ENCODE measurements around the gene CEP192.
A peak's percentile ranks its signal among the peaks of the same experiment; 100 is the strongest.
"Not testable (repeated sequence)": the region's sequence is repeated elsewhere in the genome, so short reads cannot be mapped to it uniquely, and the experiment has no call there.

The CEP192 gene

DNA sequence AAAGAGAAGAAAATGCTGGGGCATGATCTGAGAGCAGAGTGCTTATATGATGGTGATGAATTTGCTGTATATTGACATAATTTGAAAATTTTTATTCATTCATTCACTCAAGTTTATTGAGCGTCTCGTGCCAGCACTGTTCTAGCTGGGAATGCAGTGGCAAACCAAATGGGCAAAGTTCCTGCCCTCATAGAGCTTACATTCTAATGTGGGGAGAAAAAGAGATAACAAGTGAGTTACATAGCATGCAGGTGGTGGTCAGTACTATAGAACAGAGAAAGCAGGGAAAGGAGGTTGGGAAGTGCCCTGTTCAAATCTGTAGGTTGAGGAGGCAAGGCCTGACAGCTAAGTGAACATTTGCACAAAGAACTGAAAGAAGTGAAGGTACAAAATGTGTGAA lies 4.3 kb downstream of the CEP192 start:
- no peak for DNase-seq

DNA sequence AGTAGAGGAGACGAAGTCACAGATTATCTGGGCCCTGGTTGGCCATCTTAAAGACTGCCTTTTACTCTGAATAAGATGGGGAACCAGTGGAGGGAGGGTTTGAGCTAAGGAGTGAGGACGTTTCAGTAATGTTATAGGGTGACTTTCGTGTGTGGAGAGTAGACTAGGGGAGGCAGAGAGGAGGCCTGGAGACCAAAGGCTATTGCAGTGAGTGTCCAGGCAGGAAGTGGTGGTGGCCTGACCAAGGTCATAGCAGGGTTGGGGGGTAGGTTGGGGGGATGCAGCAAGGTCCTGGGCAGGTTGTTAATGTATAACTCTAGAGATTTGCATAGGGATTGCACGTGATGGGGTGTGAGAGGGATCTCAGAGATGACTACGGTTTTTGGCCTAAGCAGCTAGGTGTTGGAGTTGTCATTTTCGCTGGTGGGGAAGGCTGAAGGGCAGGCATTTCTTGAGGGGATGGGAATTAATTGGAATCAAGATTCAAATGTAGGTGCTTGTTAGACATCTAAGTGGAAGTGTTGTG lies 4.9 kb downstream of the CEP192 start:
- DNase-seq: no peak

- no peak for DNase-seq
These were observed 5.6 kb downstream of the CEP192 start for GRCh38 chr18:12996661-12997292.

- not testable (repeated sequence) for DNase-seq
These were observed 6.2 kb downstream of the CEP192 start for GRCh38 chr18:12997330-12997729.

DNA sequence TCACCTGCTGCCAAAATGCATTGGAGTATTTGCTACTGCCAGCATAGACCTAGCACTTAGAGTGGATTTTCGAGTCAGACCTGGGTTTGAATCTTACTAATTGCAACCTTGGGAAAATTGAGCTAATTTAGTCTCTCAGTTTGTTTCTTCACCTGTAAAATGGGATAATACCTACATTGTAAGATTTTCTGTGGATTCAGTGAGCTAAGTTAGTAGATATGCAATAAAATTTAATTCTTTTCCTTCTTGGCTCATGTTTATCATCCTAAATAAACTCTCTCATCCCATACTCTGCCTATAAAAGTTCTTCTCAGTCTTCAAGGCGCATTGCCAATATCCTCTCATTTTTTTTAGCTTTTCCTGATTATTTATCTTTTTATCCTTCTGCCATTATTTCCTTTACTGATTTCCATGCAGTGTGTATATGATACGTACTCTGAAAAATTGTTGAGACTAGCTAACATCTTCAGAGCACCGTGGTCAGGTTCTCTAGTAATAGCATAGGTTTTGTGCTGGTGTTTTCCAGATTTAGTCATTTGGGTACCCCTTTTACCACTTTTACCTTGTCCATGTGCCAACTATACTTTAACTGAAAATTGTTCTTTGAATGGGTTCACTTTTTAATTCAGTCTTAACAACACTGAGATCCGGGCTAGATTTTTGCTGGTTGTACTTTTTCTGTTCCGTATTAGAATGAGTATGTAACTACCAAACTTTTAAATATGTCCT lies 7.3 kb downstream of the CEP192 start:
- no peak for DNase-seq

- DNase-seq: peak in 1 of 2 experiments; percentile 1
These were observed 12.3 kb downstream of the CEP192 start for GRCh38 chr18:13003466-13003896.

DNA sequence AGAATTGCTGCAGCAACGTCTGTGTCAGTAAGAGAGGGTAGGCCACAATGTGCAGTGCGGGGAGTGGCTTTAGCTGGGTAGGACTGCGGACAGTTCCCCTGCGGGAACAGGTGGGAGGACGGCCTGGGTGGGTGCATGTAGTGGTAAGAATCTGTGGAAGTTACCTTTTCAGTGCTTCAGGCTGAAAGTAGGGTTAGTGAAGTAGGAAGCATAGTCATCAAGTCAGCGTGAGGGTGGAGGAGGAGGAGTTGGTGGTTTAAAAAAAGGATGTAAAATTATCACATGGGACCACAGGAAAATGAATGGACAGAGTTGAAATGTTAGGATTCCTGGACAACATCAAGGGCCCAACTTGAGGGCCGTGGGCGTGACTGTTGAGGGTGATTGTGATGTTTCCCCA lies 13.2 kb downstream of the CEP192 start:
- DNase-seq: no peak

GRCh38 chr18:13005289-13005688 lies 14.1 kb downstream of the CEP192 start:
- DNase-seq: no peak

GRCh38 chr18:13006531-13007247 lies 15.5 kb downstream of the CEP192 start:
- DNase-seq: no peak

- DNase-seq: no peak
These were observed 16.0 kb downstream of the CEP192 start for GRCh38 chr18:13007248-13007560.

- DNase-seq: no peak
These were observed 20.6 kb downstream of the CEP192 start for GRCh38 chr18:13011719-13012118.

DNA sequence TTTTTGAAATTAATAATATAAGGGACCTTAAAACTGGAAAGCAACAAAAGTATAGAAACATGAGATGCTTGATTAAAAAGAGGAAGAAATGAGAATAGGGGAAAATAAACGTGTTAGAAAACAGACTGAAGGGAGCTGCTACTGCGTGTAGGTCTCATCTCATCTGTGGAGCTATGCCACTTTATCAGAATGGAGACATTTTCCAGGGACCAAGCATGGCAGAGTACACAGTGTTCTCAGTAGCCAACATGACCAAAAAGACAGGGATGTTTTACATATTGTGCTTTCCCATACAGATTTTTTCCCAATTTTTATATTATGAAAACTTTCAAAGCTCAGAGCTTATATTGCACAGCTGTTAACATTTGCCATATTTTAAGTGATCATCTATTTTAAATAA lies 23.1 kb downstream of the CEP192 start:
- DNase-seq: no peak

DNA sequence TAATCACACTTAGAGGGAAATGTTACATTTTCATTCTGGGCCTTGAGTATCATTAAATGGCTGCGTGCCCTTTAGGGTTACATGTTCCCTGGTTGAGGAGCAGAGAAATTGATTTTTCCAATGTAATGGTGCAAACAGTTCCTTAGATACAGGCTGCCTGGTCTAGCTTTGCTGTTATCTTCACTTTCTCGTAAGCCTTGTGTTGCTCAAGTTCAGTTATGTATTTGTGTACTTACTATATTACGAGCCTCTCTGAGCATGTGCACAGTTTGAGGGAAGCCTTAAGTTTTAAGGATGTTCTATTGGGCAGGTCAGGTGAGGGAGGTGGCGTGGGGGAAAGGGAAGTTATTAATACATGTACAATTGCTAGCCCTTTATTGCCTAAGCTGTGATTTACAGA lies 23.7 kb downstream of the CEP192 start:
- no peak for DNase-seq

DNA sequence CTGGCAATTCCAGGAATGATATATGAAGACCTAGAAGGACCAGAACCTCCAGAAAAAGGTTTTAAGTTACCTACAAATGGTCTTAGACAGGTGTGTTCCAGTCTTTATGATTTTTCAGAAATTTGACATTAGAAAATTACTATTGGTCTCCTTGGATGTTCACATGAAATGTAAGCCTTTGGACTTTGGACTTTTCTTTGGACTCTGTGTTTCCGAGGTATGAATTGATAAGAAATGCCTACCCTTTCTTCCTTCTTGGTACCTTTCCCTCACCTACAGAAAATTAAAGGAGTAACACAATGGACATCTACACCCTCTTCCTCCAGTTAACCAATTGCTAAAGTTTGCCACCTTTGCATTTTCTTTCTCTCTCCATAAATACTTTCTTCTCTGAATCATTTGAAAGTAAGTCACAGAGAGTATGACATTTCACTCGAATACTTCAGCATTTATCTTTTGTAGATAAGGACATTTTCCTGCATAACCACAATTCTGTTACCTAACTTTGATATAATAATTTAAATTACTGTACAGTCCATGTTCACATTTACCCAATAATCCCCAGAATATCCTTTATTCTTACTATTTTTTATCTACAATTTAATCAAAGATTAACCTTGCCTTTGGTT lies 26.2 kb downstream of the CEP192 start:
- DNase-seq: no peak

DNA sequence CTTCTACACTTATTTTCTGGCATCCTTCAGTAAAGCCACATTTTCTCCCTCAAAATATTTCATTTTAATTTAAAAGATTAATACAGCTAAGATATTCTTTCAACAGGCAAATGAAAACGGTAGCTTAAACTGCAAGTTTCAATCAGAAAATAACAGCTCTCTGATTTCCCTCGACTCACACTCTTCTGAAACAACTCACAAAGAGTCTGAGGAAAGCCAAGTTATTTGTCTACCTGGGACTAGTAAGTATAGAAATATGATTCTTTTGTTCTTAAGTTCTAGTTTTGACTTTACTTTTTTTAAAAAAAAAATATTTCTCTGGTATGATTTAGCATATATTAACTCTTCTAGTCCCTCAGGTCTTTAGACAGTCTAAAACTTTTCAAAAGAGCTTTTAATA lies 27.2 kb downstream of the CEP192 start:
- no peak for DNase-seq

GRCh38 chr18:13019301-13019700 lies 28.1 kb downstream of the CEP192 start:
- DNase-seq: no peak

DNA sequence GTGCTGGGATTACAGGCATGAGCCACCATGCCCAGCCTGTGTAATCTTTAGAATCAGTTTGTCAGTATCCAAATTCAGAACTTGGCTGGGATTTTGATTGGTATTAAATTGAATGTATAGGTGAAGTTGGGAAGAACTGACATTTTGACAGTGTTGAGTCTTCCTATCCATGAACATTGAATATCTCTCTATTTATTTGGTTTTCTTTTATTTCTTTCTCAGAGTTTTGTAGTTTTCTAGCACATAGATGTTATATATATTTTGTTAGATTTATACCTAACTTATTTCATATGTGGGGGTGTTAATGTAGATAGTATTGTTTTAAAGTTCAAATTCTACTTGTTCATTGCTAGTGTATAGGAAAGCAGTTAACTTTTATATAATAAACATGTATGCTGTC lies 31.5 kb downstream of the CEP192 start:
- no peak for DNase-seq

DNA sequence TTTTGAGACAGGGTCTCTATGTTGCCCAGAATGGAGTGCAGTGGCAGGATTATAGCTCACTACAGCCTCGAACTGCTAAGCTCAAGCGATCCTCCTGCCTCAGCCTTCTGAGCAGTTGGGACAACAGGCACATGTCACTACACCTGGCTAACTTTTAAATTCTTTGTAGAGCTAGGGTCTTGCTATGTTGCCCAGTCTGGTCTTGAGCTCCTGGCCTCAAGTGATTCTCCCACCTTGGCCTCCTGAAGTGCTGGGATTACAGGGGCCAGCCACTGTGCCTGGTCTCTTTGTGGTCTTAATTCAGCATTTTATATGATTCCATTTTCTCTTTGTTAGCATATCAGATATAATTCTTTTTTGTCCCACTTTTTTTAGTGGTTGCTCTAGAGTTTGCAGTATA lies 34.1 kb downstream of the CEP192 start:
- no peak for DNase-seq

DNA sequence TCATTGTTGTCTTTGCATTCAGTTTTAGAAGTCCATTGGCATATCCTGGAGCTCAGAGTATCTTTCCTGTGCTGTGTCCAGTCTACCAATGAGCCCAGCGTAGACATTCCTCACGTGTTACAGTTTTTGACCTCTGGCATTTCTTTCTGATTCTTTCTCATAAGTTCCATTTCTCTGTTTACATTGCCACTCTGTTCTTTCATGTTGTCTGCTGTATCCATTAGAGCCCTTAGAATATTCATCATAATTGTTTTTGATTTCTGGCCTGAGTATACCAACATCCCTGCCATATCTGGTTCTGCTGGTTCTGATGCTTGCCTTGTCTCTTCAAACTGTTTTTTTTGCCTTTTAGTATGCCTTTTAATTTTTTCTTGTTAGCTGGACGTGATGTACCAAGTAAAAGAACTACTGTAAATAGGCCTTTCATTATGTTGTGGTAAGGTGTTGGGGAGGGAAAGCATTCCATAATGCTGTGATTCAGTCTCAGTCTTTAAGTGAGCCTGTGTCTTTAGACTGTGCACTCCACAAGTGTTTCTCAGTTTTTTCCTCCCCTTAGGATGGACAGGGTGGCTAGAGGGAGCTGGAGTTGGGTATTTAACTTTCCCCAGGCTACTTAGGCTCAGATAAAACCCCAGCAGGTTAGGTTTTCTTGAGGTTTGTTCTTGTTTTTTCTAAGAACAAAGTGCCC lies 35.6 kb downstream of the CEP192 start:
- no peak for DNase-seq

GRCh38 chr18:13028869-13029268 lies 37.7 kb downstream of the CEP192 start:
- DNase-seq: no peak

- DNase-seq: no peak
These were observed 41.0 kb downstream of the CEP192 start for GRCh38 chr18:13032173-13032572.

- DNase-seq: no peak
These were observed 44.2 kb downstream of the CEP192 start for GRCh38 chr18:13035249-13035914.

Data from NCI-H1930 (cell line).